ENCODE measurements around the gene RIPK1.

Gene RIPK1

DNA sequence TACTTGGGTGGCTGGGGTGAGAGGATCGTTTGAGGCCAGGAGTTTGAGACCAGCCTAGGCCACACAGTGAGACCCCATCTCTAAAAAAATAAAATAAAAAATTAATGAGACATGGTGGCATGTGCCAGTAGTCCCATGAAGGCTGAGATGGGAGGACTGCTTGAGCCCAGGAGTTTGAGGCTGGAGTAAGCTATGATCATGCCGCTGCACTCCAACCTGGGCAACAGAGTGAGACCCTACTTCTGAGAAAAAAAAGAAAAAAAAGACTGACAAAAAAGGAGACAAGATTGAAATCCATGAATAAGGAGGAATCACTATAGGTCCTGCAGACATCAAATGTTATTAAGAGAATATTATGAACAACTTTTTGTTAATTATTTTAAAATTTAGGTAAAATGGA, 26.5 kb downstream of the RIPK1 start:
- peaks cover 3% of the 10 kb centered on the region; the same call in 1 of the 2 replicates for H3K36me3 ChIP-seq
- TF ChIP-seq, protein P1, sequence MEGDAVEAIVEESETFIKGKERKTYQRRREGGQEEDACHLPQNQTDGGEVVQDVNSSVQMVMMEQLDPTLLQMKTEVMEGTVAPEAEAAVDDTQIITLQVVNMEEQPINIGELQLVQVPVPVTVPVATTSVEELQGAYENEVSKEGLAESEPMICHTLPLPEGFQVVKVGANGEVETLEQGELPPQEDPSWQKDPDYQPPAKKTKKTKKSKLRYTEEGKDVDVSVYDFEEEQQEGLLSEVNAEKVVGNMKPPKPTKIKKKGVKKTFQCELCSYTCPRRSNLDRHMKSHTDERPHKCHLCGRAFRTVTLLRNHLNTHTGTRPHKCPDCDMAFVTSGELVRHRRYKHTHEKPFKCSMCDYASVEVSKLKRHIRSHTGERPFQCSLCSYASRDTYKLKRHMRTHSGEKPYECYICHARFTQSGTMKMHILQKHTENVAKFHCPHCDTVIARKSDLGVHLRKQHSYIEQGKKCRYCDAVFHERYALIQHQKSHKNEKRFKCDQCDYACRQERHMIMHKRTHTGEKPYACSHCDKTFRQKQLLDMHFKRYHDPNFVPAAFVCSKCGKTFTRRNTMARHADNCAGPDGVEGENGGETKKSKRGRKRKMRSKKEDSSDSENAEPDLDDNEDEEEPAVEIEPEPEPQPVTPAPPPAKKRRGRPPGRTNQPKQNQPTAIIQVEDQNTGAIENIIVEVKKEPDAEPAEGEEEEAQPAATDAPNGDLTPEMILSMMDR (IDR thresholded peaks at IDR 0.05; ENCODE audit: low read depth, low read length), result no peak

DNA sequence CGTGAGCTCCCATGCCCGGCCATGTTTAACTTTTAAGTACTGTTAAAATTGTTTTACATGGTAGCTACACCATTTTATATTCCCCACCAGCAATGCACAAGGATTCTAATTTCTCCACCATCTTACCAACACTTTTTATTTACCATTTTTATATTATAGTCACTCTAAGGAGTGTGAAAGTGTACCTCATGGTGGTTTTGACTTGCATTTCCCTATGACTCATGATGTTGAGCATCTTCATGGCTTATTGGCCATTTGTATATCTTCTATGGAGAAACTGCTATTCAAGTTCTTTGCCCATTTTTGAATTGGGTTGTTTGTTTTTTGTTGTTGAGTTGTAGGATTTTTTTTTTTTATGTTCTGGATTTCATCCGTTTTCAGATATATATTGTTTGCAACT, 34.6 kb downstream of the RIPK1 start:
- no peak for DNase-seq
- Histone ChIP-seq H3K36me3 (peaks cover 8% of the 10 kb centered on the region), H3K4me1 (no peaks in the 10 kb centered on the region), H3K4me3 (ENCODE audit: low read depth, low read length) (no peak overlapping the region), H3K9me3 (no peaks in the 10 kb centered on the region), H3K27me3 (no peaks in the 10 kb centered on the region)
- TF ChIP-seq, protein P1 (IDR thresholded peaks at IDR 0.05; ENCODE audit: low read depth, low read length), result no peak

More for the DNA sequence above, 26.5 kb downstream of the RIPK1 start:
- no peaks in the 10 kb centered on the region for H3K9me3 ChIP-seq
- no peak overlapping the region for H3K4me3 ChIP-seq (ENCODE audit: low read depth, low read length)
- DNase-seq, result no peak
- H3K4me1 ChIP-seq, result no peaks in the 10 kb centered on the region
- no peaks in the 10 kb centered on the region for H3K27me3 ChIP-seq

DNA sequence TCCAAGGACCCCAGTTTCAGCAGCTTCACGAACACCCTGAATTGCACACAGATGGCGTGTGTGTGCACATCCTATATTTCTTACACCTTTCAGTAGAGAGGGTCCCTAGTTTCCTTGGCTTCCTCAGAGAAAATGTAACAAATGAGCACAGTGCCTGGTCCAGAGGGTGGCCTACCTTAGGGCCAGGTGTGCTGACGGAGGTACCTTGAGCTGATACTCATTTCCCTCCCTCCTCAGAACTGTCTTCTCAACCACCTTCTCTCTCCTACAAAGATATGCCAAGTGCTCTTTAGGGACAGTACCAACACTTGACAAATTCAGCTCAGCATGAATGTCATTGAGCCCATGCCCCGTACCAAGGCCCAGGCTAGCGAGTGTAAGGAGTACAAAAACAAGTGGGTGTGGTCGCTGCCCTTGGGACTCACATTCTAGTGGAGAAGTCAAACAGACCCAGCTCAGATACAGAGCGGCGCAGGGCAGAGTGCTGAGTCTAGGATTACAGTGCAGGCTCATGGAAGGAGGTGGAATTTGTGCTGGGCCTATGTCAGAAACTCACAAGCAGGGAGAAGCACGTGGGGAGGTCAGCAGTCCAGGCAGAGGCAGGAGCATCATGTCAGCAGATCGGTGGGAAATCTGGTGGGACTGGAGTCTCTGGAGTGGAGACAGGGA, 40.6 kb downstream of the RIPK1 start:
- H3K36me3 ChIP-seq, result peaks cover 5% of the 10 kb centered on the region; the same call in 1 of the 2 replicates
- no peak for DNase-seq
- H3K4me3 ChIP-seq (ENCODE audit: low read depth, low read length), result no peak overlapping the region
- TF ChIP-seq, protein P1 (IDR thresholded peaks at IDR 0.05; ENCODE audit: low read depth, low read length), result no peak
- H3K4me1 ChIP-seq, result no peaks in the 10 kb centered on the region
- H3K27me3 ChIP-seq, result no peaks in the 10 kb centered on the region
- H3K9me3 ChIP-seq, result no peaks in the 10 kb centered on the region

DNA sequence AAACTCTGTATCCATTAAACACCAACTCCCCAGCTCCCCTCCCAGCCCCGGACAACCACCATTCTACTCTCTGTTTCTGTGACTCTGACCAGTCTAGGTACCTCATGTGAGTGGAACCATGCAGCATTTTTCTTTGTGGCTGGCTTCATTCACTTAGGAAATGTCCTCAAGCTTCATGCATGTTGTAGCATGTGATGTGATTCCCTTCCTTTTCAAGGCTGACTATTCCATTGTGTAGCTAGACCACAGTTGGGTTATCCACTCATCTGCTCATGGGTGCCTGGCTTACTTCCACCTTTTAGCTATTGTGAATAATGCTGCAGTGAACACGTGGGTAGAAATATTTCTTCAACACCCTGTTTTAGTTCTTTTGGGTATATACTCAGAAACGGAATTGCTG, 41.5 kb downstream of the RIPK1 start:
- TF ChIP-seq, protein P1 (IDR thresholded peaks at IDR 0.05; ENCODE audit: low read depth, low read length), result no peak
- peaks cover 5% of the 10 kb centered on the region; the same call in 1 of the 2 replicates for H3K36me3 ChIP-seq
- no peaks in the 10 kb centered on the region for H3K27me3 ChIP-seq
- no peaks in the 10 kb centered on the region for H3K9me3 ChIP-seq
- no peak overlapping the region for H3K4me3 ChIP-seq (ENCODE audit: low read depth, low read length)
- H3K4me1 ChIP-seq, result no peaks in the 10 kb centered on the region
- no peak for DNase-seq

DNA sequence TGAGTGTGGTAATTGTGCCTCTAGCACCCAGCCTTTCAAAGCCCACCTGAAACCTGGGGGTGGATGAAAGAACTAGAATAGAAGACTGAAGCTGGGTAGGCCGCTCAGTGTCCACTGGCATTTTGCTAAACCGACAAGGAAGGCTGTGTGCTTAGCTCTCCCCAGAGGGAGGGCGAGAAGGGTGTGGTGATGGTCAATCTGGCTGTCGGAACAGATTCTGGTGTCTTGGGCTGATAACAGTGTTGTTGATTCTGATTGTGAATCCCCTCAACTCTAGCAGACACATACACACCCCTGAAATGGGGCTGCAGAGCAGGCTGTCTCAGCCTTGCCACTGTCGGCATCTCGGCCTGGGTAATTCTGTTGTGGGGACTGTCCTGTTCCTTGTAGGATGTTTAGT, 46.1 kb downstream of the RIPK1 start:
- TF ChIP-seq, protein P1 (IDR thresholded peaks at IDR 0.05; ENCODE audit: low read depth, low read length), result no peak
- Histone ChIP-seq H3K36me3 (no peaks in the 10 kb centered on the region), H3K4me1 (no peaks in the 10 kb centered on the region), H3K4me3 (ENCODE audit: low read depth, low read length) (no peak overlapping the region), H3K9me3 (no peaks in the 10 kb centered on the region), H3K27me3 (no peaks in the 10 kb centered on the region)
- DNase-seq, result no peak

DNA sequence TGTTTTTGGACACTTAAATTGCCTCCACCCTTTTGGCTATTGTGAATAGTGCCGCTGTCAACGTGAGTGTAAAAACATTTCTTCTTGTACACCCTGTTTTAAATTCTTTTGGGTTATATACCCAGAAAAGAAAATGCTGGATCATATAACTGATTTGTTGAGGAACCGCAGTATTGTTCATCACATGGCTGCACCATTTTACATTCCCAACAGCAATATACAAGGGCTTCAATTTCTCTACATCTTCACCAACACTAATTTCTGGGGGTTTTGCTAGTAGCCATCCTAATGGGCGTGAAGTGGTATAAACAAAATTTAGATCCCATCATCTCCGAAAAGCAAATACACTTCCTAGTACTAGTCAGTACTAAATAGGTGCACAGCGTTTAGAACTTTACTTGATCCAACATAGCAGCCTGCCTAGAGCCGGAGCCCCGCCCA, 49.6 kb downstream of the RIPK1 start:
- H3K4me1 ChIP-seq, result no peaks in the 10 kb centered on the region
- no peaks in the 10 kb centered on the region for H3K36me3 ChIP-seq
- no peaks in the 10 kb centered on the region for H3K27me3 ChIP-seq
- H3K4me3 ChIP-seq (ENCODE audit: low read depth, low read length), result peak overlapping the region; percentile 69
- no peak for DNase-seq
- H3K9me3 ChIP-seq, result no peaks in the 10 kb centered on the region
- TF ChIP-seq, protein P1 (IDR thresholded peaks at IDR 0.05; ENCODE audit: low read depth, low read length), result no peak
